HG03139 (cell line): ENCODE data around the gene PCDHGA3.
"Not testable (repeated sequence)": the region's sequence is repeated elsewhere in the genome, so short reads cannot be mapped to it uniquely, and the experiment has no call there.

Source experiments
- ATAC-seq: cut with Tn5 transposase; IDR thresholded peaks from one replicate; pipeline ENCODE4 v1.9.1; 2021; ENCODE audit not compliant: unreplicated experiment

Gene PCDHGA3

DNA sequence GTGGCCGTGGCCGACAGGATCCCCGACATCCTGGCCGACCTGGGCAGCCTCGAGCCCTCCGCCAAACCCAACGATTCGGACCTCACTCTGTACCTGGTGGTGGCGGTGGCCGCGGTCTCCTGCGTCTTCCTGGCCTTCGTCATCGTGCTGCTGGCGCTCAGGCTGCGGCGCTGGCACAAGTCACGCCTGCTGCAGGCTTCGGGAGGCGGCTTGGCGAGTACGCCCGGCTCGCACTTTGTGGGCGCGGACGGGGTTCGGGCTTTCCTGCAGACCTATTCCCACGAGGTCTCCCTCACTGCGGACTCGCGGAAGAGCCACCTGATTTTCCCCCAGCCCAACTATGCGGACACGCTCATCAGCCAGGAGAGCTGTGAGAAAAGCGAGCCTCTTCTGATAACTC is 2.4 kb downstream of the PCDHGA3 start:
- ATAC-seq = not testable (repeated sequence)

DNA sequence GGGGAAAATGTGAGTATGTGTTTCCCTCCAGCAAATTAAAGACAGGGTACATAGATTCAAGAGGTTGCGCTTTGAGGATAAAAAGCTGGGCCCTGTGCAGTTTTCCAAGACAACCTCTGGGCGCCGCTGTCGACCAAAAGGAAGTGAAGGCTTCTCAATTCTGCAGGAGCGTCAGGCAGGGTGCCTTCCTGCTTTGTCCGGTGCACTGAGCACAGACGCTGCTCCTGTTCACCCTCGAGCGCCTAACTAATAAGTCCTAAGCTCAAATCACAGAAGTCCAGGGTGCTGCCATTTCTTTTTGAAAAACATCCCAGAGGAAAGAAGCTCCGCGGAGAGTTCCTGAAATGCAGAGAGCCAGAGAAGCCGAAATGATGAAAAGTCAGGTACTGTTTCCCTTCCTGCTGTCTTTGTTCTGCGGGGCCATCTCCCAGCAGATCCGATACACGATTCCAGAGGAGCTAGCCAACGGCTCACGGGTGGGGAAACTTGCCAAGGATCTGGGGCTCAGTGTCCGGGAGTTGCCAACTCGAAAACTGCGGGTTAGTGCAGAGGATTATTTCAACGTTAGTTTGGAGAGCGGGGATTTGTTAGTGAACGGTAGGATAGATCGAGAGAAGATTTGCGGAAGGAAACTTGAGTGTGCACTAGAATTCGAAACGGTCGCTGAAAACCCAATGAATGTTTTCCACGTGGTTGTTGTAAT is 6.4 kb downstream of the PCDHGA3 start, which contains the start of gene PCDHGB1:
Gene PCDHGB1, plus strand, starts transcription at position 183 of the 703 bp plus-strand sequence. Its CDS starts 162 bp downstream, at position 345.
- no peak for ATAC-seq

DNA sequence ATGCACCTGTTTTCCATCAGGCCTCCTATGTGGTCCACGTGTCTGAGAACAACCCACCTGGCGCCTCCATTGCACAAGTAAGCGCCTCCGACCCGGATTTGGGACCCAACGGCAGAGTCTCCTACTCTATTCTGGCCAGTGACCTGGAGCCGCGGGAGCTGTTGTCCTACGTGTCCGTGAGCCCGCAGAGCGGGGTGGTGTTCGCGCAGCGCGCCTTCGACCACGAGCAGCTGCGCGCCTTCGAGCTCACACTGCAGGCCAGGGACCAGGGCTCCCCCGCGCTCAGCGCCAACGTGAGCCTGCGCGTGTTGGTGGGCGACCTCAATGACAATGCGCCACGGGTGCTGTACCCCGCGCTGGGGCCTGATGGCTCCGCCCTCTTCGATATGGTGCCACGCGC is 8.0 kb downstream of the PCDHGA3 start:
- ATAC-seq = no peak

DNA sequence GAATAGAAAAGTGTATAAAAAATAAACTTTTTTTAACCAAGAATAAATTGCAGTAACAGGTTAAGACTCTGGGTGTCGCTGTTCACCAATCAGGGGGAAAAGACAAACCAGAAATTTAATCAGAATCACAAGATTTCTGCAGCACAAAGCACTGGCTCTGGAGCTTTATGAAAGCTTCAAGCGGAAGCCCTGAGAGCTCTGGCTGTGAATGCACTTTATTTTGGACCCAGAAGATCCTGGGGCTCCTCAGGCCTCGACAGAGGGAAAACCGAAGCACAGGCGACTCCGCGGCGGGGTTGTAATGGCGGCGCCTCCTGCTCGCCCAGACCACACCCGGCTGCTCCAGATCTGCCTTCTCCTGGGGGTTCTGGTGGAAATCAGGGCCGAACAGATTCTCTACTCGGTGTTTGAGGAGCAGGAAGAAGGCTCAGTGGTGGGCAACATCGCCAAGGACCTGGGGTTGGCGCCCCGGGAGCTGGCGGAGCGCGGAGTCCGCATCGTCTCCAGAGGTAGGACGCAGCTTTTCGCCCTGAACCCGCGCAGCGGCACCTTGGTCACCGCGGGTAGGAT is 11.4 kb downstream of the PCDHGA3 start, which contains the start of gene PCDHGA4:
Gene PCDHGA4, plus strand, starts transcription at position 122 of the 570 bp plus-strand sequence. Its CDS starts 87 bp downstream, at position 209.
- ATAC-seq = no peak

DNA sequence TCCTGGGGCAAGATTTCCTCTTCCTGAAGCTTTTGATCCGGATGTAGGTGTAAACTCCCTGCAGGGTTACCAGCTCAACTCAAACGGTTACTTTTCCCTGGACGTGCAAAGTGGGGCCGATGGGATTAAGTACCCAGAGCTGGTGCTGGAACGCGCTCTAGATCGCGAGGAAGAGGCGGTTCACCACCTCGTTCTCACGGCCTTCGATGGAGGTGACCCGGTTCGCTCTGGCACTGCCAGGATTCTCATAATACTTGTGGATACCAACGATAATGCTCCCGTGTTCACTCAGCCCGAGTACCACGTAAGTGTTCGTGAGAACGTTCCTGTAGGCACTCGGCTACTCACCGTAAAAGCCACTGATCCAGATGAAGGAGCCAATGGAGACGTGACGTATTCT is 12.0 kb downstream of the PCDHGA3 start:
- ATAC-seq = no peak

DNA sequence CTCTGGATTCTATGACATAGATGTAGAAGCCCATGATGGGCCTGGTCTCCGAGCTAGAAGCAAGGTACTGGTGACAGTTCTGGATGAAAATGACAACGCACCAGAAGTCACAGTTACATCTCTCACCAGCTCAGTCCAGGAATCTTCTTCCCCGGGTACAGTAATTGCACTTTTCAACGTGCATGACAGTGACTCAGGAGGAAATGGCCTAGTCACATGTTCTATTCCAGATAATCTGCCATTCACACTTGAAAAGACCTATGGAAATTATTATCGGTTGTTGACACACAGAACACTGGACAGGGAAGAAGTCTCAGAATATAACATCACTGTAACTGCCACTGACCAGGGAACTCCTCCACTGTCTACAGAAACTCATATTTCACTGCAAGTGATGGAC is 12.5 kb downstream of the PCDHGA3 start:
- no peak for ATAC-seq

DNA sequence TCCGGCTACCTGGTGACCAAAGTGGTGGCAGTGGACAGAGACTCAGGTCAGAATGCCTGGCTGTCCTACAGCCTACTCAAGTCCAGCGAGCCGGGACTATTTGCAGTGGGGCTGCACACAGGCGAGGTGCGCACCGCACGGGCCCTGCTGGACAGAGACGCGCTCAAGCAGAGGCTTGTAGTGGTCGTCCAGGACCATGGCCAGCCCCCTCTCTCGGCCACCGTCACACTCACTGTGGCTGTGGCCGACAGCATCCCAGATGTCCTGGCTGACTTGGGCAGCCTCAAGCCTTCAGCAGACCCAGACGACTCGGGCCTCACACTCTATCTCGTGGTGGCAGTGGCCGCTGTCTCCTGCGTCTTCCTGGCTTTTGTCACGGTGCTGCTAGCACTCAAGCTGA is 13.3 kb downstream of the PCDHGA3 start:
- ATAC-seq = no peak

DNA sequence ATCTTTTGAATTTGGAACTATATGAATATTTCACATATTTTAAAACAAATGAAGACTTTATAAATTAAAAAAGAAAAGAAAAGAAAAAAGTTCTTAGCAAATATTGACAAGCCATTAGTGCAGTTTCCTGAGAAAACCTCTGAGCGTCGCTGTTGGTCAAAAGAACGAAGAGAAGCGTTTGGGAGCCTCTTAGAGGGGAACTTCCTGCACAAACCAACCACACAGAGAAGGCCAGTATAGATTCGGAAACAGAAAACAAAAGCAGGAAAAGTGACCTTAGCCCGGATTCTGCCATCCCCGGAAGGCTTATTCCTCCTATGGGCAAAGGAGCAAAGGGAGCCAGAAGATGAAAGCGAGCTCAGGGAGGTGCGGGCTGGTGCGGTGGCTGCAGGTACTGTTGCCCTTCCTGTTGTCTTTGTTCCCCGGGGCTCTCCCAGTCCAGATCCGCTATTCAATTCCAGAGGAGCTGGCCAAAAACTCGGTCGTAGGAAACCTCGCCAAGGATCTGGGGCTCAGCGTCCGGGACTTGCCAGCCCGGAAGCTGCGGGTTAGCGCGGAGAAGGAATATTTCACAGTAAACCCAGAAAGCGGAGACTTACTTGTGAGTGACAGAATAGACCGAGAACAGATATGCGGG is 16.3 kb downstream of the PCDHGA3 start, which contains the start of gene PCDHGB2:
Gene PCDHGB2, plus strand, starts transcription at position 205 of the 637 bp plus-strand sequence. Its CDS starts 142 bp downstream, at position 347.
- ATAC-seq = peak; percentile 67

DNA sequence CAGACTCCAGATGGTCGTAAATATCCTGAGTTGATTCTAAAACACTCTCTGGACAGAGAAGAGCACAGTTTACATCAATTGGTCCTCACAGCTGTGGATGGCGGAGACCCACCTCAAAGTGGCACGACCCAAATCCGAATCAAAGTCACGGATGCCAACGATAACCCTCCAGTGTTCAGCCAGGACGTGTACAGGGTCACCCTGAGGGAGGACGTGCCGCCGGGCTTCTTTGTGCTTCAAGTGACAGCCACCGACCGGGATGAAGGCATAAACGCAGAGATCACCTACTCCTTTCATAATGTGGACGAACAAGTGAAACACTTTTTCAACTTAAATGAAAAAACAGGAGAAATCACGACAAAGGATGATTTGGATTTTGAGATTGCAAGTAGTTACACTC is 17.1 kb downstream of the PCDHGA3 start:
- ATAC-seq = no peak

DNA sequence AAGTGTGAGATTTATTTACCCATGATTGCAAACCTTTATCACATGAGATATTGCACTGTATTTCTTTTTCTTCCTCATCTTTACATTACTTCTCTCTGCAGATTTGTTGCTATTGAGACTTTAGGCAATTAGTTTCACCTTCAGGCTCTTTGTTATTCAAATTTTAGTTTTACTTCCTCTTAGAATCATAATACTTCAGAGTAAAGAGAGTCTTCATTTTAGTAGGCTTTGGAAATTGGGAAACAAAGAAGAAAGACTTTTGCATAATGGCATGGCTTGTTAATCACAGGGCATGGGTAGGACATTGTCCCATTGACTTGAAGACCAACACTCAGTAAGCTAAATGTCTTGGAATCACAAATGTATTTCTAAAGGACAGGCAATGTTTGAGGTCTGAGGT is 19.1 kb downstream of the PCDHGA3 start:
- ATAC-seq = no peak

DNA sequence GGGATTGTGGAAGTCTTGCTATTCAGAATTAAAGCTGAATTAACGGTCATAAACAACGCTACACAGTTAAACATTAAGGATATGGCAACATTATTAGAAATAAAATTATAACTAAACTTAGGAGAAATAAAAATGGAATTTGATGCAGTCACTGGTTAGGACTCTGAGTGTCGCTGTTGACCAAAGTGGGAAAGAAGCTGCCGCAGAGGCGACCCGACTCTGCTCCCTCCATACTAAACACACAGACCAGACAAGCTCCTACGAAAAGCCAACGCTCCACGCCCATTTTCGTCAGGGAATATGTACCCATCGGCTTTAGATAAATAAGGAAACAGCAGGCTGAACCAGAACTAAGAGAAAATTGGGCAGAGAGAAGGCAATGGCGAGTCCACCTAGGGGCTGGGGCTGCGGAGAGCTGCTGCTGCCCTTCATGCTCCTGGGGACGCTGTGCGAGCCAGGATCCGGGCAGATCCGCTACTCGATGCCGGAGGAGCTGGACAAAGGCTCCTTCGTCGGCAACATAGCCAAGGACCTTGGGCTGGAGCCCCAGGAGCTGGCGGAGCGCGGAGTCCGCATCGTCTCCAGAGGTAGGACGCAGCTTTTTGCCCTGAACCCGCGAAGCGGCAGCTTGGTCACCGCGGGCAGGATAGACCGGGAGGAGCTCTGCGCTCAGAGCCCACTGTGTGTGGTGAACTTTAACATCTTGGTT is 20.5 kb downstream of the PCDHGA3 start, which contains the start of gene PCDHGA5:
Gene PCDHGA5, plus strand, starts transcription at position 211 of the 709 bp plus-strand sequence. Its CDS starts 169 bp downstream, at position 380.
- no peak for ATAC-seq

DNA sequence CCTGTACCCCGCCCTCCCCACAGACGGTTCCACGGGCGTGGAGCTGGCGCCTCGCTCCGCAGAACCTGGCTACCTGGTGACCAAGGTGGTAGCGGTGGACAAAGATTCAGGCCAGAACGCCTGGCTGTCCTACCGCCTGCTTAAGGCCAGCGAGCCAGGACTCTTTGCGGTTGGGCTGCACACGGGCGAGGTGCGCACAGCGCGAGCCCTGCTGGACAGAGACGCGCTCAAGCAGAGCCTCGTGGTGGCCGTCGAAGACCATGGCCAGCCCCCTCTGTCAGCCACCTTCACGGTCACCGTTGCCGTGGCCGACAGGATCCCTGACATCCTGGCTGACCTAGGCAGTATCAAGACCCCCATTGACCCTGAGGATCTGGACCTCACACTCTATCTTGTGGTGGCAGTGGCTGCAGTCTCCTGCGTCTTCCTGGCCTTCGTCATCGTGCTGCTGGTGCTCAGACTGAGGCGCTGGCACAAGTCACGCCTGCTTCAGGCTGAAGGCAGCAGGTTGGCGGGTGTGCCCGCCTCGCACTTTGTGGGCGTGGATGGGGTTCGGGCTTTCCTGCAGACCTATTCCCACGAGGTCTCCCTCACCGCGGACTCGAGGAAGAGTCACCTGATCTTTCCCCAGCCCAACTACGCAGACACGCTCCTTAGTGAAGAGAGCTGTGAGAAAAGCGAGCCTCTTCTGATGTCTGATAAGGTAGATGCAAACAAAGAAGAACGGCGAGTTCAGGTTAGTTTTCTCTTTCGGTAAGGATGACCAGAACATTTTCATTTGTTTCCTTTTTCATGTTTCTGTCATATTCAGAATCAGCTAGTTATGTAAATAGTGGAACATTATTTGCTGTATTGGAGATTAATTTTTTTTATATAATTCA is 22.6 kb downstream of the PCDHGA3 start:
- ATAC-seq = no peak

DNA sequence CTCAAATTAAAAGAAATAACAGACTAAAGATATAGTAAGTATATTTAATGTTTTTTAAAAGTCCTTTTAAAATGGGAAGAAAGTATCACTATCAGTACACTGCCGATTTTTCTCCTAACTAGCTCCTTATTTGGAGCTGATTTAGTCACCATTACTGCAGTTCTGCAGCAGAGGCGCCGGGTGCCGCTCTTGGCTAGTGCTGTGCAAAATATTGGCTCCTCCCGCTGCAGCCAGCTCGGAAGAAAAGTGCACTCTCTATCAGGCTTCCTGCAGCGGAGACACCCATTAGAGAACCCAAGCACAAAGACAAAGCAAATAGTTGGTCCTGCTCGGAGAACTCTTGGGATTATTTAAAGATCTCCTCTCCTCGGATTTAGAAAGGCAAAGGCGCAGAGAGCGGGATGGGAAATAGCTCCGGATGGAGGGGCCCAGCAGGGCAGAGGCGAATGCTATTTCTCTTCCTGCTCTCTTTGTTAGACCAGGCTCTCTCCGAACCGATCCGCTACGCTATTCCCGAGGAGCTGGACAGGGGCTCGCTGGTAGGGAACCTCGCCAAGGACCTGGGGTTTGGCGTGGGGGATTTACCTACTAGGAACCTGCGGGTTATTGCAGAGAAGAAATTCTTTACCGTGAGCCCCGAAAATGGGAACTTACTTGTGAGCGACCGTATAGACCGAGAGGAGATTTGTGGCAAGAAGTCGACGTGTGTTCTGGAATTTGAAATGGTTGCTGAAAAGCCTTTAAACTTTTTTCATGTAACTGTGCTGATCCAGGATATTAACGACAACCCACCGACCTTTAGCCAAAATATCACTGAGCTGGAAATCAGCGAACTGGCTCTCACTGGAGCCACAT is 26.6 kb downstream of the PCDHGA3 start, which contains the start of gene PCDHGB3:
Gene PCDHGB3, plus strand, starts transcription at position 249 of the 855 bp plus-strand sequence. Its CDS starts 153 bp downstream, at position 402.
- peak; percentile 86 for ATAC-seq

DNA sequence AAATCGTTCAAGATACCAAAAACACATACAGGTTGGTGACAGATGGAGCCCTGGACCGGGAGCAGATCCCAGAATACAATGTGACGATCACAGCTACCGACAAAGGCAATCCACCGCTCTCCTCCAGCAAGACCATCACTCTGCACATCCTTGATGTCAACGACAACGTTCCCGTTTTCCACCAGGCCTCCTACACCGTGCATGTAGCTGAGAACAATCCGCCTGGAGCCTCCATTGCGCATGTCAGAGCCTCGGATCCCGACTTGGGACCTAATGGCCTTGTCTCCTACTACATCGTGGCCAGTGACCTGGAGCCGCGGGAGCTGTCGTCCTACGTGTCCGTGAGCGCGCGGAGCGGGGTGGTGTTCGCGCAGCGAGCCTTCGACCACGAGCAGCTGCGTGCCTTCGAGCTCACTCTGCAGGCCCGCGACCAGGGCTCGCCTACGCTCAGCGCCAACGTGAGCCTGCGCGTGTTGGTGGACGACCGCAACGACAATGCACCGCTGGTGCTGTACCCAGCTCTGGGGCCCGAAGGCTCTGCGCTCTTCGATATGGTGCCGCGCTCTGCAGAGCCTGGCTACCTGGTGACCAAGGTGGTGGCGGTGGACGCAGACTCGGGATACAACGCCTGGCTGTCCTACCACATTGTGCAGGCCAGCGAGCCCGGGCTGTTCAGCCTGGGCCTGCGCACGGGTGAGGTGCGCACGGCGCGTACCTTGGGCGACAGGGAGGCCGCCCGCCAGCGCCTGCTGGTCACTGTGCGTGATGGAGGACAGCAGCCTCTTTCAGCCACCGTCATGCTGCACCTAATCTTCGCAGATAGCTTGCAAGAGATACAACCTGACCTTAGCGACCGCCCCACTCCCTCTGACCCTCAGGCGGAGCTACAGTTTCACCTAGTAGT is 28.2 kb downstream of the PCDHGA3 start:
- ATAC-seq = no peak

DNA sequence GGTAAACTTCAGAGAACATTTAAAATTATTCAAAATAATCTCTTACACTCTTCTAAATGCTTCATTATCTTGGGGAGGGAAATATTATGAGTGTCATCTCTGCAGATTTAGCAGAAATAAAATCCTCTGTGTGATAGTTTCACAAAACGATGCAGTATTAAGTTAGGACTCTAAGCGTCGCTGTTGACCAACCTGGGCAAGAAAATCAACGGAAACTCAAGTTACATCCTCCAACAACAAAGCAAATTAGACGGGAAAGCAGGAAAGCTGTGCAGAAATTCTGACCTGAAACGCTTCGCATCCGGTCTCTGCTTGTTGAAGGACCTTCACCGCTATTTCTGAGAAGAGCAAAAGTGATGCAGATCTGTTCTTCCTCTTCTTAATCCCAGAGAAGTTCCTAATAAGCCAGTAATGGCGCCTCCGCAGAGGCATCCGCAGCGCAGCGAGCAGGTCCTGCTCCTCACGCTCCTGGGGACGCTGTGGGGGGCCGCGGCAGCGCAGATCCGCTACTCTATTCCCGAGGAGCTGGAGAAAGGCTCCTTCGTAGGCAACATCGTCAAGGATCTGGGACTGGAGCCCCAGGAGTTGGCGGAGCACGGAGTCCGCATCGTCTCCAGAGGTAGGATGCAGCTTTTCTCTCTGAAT is 30.2 kb downstream of the PCDHGA3 start, which contains the start of gene PCDHGA6:
Gene PCDHGA6, plus strand, starts transcription at position 219 of the 645 bp plus-strand sequence. Its CDS starts 193 bp downstream, at position 412.
- no peak for ATAC-seq

DNA sequence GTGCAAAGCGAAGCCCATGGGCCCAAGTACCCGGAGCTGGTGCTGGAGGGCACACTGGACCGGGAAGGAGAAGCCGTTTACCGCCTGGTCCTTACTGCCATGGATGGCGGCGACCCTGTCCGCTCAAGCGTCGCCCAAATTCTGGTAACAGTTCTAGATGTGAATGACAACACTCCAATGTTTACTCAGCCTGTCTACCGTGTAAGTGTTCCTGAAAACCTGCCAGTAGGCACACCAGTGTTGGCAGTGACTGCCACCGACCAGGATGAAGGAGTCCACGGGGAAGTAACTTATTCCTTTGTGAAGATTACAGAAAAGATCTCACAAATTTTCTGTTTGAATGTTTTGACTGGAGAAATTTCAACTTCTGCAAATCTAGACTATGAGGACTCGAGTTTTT is 31.0 kb downstream of the PCDHGA3 start:
- no peak for ATAC-seq

DNA sequence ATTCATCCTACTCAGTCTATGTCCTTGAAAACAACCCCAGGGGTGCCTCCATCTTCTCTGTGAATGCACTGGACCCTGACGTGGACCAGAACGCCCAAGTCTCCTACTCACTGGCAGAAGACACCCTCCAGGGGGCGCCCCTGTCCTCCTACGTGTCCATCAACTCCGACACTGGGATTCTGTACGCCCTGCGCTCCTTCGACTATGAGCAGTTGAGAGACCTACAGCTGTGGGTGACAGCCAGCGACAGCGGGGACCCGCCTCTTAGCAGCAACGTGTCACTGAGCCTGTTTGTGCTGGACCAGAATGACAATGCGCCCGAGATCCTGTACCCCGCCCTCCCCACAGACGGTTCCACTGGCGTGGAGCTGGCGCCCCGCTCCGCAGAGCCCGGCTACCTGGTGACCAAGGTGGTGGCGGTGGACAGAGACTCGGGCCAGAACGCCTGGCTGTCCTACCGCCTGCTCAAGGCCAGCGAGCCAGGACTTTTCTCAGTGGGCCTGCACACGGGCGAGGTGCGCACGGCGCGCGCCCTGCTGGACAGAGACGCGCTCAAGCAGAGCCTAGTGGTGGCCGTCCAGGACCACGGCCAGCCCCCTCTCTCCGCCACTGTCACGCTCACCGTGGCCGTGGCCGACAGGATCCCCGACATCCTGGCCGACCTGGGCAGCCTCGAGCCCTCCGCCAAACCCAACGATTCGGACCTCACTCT is 32.0 kb downstream of the PCDHGA3 start:
- ATAC-seq = not testable (repeated sequence)
